Activated CD4-positive, alpha-beta memory T cell treated with anti-CD3 and anti-CD28 coated beads for 36 hours (primary cell): ENCODE results near the gene RFTN1. TPM values are rescaled to one million over a fixed set of nuclear protein-coding genes. Genes with fewer than 3 reads are reported as not detected.

Source experiments
- CTCF ChIA-PET: fragments of 350-600 bp; sonication (Branson Sonifier 250); formaldehyde crosslinking; loops from one replicate; lab custom pipeline; 2021; ENCODE audit warnings: antibody characterized with exemption, inconsistent platforms; lab: Charles Lee
- POLR2A ChIA-PET: fragments of 350-600 bp; sonication (Branson Sonifier 250); formaldehyde crosslinking; loops from one replicate; lab custom pipeline; 2021; ENCODE audit warnings: antibody characterized with exemption; lab: Charles Lee
- DNase-seq: peaks from one replicate; pipeline ENCODE4 v3.0.0-alpha.2; 2020
- H3K27ac Mint-ChIP-seq: one replicate; pipeline ENCODE4 v1.8.0; 2021; ENCODE audit warnings: mixed read lengths
- H3K27me3 Mint-ChIP-seq: one replicate; pipeline ENCODE4 v1.8.0; 2021; ENCODE audit warnings: mixed read lengths
- H3K36me3 Mint-ChIP-seq: one replicate; pipeline ENCODE4 v1.8.0; 2021; ENCODE audit warnings: mixed read lengths
- H3K4me1 Mint-ChIP-seq: one replicate; pipeline ENCODE4 v1.8.0; 2021; ENCODE audit warnings: low read depth, mixed read lengths
- H3K4me3 Mint-ChIP-seq: one replicate; pipeline ENCODE4 v1.8.0; 2021; ENCODE audit warnings: mild to moderate bottlenecking, mixed read lengths
- H3K9me3 Mint-ChIP-seq: one replicate; pipeline ENCODE4 v1.8.0; 2021; ENCODE audit warnings: mixed read lengths
- intact Hi-C: fragments of 100-400 bp; cut with micrococcal nuclease; formaldehyde crosslinking; loops from one replicate; pipeline ENCODE4 v1.15.1; 2023
- total RNA-seq, 2 experiments: library from RNA; stranded (reverse); gene quantifications; one replicate each; pipeline ENCODE4 v1.2.3, GENCODE V29; 2021

The RFTN1 gene
- total RNA-seq, 2 experiments from 2014 or later: 104 to 106 TPM

DNA sequence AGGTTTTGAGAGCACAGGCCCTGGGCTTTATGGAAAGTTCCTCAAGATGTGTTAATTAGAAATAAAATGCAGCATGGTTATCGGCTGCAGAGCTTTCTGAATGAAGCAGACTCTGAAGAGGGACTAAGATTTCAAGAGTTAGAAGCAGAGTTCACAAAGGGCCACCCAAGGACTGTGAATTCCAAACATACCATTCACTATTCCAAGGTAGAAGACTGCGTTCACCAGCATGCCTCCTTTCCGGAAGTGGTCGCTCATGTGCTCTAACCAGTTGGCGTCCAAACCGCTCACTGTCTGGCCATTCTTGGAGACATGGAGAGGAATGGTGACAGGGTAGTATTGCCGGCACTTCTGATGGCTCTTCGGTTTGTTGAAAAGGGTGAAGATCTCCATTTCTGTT, 143.6 kb downstream of the RFTN1 start:
- H3K4me3 Mint-ChIP-seq: no peak overlapping the region
- intact Hi-C loops: loop anchor here (5.0 kb wide), 1 partner anchor 33 kb away; no protein-coding TSS in a partner anchor
- H3K36me3 Mint-ChIP-seq: peaks cover 41% of the 10 kb centered on the region
- no peak for DNase-seq
- ChIA-PET POLR2A (no interaction called here), CTCF (interaction anchor here (1.3 kb wide), 1 partner anchor 180 kb away, joined by 3 read pairs; no protein-coding TSS in a partner anchor)
- no peaks in the 10 kb centered on the region for H3K9me3 Mint-ChIP-seq
- no peak overlapping the region for H3K27ac Mint-ChIP-seq
- peaks cover 53% of the 10 kb centered on the region for H3K4me1 Mint-ChIP-seq
- no peaks in the 10 kb centered on the region for H3K27me3 Mint-ChIP-seq

DNA sequence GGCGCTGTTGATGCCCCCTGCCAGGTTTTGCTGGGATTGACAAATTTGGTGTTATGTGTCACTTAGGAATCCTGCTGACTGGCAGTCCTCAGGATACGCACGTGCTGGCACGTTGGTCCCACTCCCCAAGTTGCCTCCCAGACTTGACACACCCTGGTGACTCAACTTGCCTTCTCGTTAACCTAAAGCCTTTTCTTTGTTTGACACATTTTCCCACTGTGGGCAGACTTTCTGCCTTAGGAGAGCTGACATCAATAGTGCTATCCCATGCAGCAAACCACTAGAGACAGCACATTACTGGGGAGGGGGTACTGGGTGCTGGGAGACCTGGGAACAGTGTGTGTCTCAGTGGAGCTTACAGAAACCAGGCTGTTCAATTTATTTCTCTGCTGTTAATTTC, 144.2 kb downstream of the RFTN1 start:
- intact Hi-C loops: no loop called here
- Mint-ChIP-seq H3K27ac (no peak overlapping the region), H3K4me3 (no peak overlapping the region), H3K9me3 (no peaks in the 10 kb centered on the region), H3K27me3 (no peaks in the 10 kb centered on the region), H3K4me1 (peaks cover 47% of the 10 kb centered on the region), H3K36me3 (peaks cover 41% of the 10 kb centered on the region)
- ChIA-PET POLR2A (no interaction called here), CTCF (interaction anchor here (1.3 kb wide), 1 partner anchor 181 kb away, joined by 3 read pairs; no protein-coding TSS in a partner anchor)
- no peak for DNase-seq

DNA sequence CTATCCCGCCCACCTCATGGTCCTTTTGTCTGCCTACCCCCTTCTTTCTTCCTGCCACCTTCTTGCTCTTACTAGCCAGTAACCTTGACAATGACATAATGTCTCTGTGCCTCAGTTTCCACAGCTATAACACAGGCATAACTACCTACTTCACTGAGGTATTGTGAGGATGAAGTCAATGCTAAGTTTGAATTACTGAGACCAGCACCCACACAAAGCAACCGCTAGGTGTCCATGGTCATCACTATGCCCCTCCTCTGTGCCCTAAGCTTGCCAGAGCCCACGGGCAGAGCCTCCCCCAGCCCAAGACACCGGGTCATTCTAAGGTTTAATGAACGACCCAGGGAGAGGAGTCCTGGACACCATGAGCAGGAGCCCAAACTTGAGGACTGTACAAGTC, 146.9 kb downstream of the RFTN1 start:
- H3K36me3 Mint-ChIP-seq: peaks cover 36% of the 10 kb centered on the region

GRCh38 chr3:16365491-16366128, 147.9 kb downstream of the RFTN1 start:
- CTCF ChIA-PET: no interaction called here
- H3K9me3 Mint-ChIP-seq: no peaks in the 10 kb centered on the region
- no peak for DNase-seq
- H3K4me3 Mint-ChIP-seq: no peak overlapping the region
- no peaks in the 10 kb centered on the region for H3K27me3 Mint-ChIP-seq
- no peak overlapping the region for H3K27ac Mint-ChIP-seq
- intact Hi-C loops: no loop called here
- peaks cover 23% of the 10 kb centered on the region for H3K4me1 Mint-ChIP-seq
- peaks cover 42% of the 10 kb centered on the region for H3K36me3 Mint-ChIP-seq
- POLR2A ChIA-PET: no interaction called here

More for the DNA sequence above, 146.9 kb downstream of the RFTN1 start:
- DNase-seq: no peak
- Mint-ChIP-seq H3K27ac (no peak overlapping the region), H3K4me3 (no peak overlapping the region), H3K4me1 (peaks cover 29% of the 10 kb centered on the region), H3K9me3 (no peaks in the 10 kb centered on the region), H3K27me3 (no peaks in the 10 kb centered on the region)
- intact Hi-C loops: no loop called here
- CTCF ChIA-PET: no interaction called here
- POLR2A ChIA-PET: no interaction called here

DNA sequence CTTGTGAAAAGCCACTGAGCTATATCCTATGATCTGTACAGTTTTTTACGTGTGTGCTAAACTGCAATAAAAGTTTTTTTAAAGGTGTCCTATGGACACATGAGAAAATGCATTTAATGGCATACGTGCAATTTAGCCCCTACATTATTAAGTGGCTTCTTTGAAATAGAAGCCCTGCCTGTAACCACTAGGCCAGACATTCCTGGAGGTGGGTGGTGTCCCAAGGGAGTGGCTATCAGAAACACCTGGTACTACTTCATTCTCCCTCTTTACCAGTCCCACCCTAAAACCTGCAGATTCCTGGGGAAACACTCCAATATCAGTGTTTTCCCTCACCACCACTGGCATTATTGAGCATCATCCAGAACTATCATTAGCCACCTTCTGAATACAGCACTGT, 148.5 kb downstream of the RFTN1 start:
- H3K4me3 Mint-ChIP-seq: no peak overlapping the region
- intact Hi-C loops: no loop called here
- H3K9me3 Mint-ChIP-seq: no peaks in the 10 kb centered on the region
- ChIA-PET POLR2A (no interaction called here), CTCF (no interaction called here)
- DNase-seq: no peak
- peaks cover 38% of the 10 kb centered on the region for H3K36me3 Mint-ChIP-seq
- H3K27ac Mint-ChIP-seq: no peak overlapping the region
- H3K27me3 Mint-ChIP-seq: no peaks in the 10 kb centered on the region
- H3K4me1 Mint-ChIP-seq: peaks cover 17% of the 10 kb centered on the region

DNA sequence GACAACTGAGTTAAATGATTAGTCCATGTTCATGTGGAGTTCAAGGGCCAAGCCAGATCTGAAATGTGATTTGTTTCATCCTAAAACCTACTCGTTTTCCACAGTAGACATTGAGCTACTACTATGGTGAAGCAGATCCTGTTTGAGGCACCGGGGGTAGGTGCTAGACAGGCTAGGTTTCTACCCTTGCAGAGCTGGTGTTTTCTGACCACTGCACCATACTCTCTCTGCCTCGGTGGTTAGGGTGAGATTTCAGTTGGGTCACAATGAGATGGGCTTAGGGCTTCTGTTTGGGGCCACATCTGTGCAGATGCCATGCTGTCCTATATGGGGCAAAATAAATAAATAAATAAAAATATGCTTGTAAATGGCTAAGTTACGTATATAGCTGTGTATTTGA, 149.2 kb downstream of the RFTN1 start:
- H3K36me3 Mint-ChIP-seq: peaks cover 32% of the 10 kb centered on the region
- CTCF ChIA-PET: interaction anchor here (1.2 kb wide), 1 partner anchor 23 kb away, joined by 3 read pairs; no protein-coding TSS in a partner anchor
- intact Hi-C loops: no loop called here
- H3K9me3 Mint-ChIP-seq: no peaks in the 10 kb centered on the region
- no peaks in the 10 kb centered on the region for H3K27me3 Mint-ChIP-seq
- H3K4me3 Mint-ChIP-seq: no peak overlapping the region
- H3K27ac Mint-ChIP-seq: no peak overlapping the region
- peaks cover 11% of the 10 kb centered on the region for H3K4me1 Mint-ChIP-seq
- DNase-seq: no peak
- POLR2A ChIA-PET: no interaction called here

- H3K36me3 Mint-ChIP-seq: peaks cover 27% of the 10 kb centered on the region
- H3K4me3 Mint-ChIP-seq: no peak overlapping the region
- H3K27ac Mint-ChIP-seq: no peak overlapping the region
- H3K27me3 Mint-ChIP-seq: no peaks in the 10 kb centered on the region
- CTCF ChIA-PET: interaction anchor here (1.2 kb wide), 1 partner anchor 23 kb away, joined by 3 read pairs; no protein-coding TSS in a partner anchor
- peaks cover 10% of the 10 kb centered on the region for H3K4me1 Mint-ChIP-seq
- POLR2A ChIA-PET: no interaction called here
- H3K9me3 Mint-ChIP-seq: no peaks in the 10 kb centered on the region
- no peak for DNase-seq
- intact Hi-C loops: no loop called here
Measured at GRCh38 chr3:16363636-16364035, 149.9 kb downstream of the RFTN1 start.

DNA sequence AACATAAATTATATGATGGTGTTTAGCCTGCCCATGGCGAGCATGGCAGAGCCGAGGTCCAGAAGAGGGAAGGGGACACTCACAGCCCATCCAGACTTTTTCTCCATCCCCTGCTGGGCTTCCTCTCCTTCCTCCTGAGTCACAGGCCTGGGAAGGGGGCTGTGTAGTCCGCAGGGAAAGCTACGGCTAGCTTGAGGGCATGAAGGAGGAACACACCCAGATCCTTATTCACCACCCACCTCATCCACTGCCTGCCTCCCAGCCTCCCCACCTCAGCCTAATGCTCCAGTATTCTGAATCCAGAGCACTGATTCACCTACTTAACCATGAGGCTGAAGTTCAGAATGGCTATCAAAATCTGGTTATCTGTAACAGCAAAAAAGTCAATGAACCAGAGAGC, 150.7 kb downstream of the RFTN1 start:
- H3K27ac Mint-ChIP-seq: no peak overlapping the region
- no peaks in the 10 kb centered on the region for H3K9me3 Mint-ChIP-seq
- no peak for DNase-seq
- intact Hi-C loops: no loop called here
- H3K27me3 Mint-ChIP-seq: no peaks in the 10 kb centered on the region
- POLR2A ChIA-PET: no interaction called here
- CTCF ChIA-PET: no interaction called here
- peaks cover 13% of the 10 kb centered on the region for H3K4me1 Mint-ChIP-seq
- H3K36me3 Mint-ChIP-seq: peaks cover 27% of the 10 kb centered on the region
- H3K4me3 Mint-ChIP-seq: no peak overlapping the region

- H3K9me3 Mint-ChIP-seq: no peaks in the 10 kb centered on the region
- peaks cover 25% of the 10 kb centered on the region for H3K36me3 Mint-ChIP-seq
- intact Hi-C loops: no loop called here
- H3K27ac Mint-ChIP-seq: no peak overlapping the region
- ChIA-PET CTCF (no interaction called here), POLR2A (no interaction called here)
- H3K27me3 Mint-ChIP-seq: no peaks in the 10 kb centered on the region
- no peak for DNase-seq
- peaks cover 18% of the 10 kb centered on the region for H3K4me1 Mint-ChIP-seq
- H3K4me3 Mint-ChIP-seq: no peak overlapping the region
Measured at GRCh38 chr3:16361087-16361486, 152.4 kb downstream of the RFTN1 start.

DNA sequence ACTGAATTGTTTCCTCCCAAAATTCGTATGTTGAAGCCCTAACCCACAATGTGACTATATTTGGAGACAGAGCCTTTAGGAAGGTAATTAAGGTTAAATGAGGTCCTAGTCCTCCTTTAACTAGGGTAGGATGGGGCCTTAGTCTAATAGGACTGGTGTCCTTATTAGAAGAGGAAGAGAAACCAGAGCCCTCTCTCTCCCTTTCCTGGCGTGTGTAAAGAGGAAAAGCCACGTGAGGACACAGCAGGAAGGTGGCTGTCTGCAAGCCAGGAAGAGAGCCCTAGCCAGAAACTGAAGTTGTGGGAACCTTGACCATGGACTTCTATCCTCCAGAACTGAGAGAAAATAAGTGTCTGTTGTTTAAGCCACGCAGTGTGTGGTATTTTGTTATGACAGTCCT, 154.2 kb downstream of the RFTN1 start:
- intact Hi-C loops: no loop called here

GRCh38 chr3:16358336-16358735, 155.2 kb downstream of the RFTN1 start:
- Mint-ChIP-seq H3K36me3 (peaks cover 26% of the 10 kb centered on the region), H3K27ac (no peak overlapping the region), H3K9me3 (no peaks in the 10 kb centered on the region), H3K4me1 (peaks cover 16% of the 10 kb centered on the region), H3K4me3 (no peak overlapping the region), H3K27me3 (no peaks in the 10 kb centered on the region)
- intact Hi-C loops: no loop called here
- ChIA-PET POLR2A (no interaction called here), CTCF (no interaction called here)
- DNase-seq: no peak

More for the DNA sequence above, 154.2 kb downstream of the RFTN1 start:
- no peaks in the 10 kb centered on the region for H3K9me3 Mint-ChIP-seq
- peaks cover 16% of the 10 kb centered on the region for H3K4me1 Mint-ChIP-seq
- H3K36me3 Mint-ChIP-seq: peaks cover 26% of the 10 kb centered on the region
- no peaks in the 10 kb centered on the region for H3K27me3 Mint-ChIP-seq
- ChIA-PET CTCF (no interaction called here), POLR2A (no interaction called here)
- peak overlapping the region; percentile 38 for H3K27ac Mint-ChIP-seq
- DNase-seq: no peak
- no peak overlapping the region for H3K4me3 Mint-ChIP-seq

GRCh38 chr3:16357186-16358121, 156.0 kb downstream of the RFTN1 start:
- POLR2A ChIA-PET: interaction anchor here (0.6 kb wide), 1 partner anchor 1111 kb away, joined by 3 read pairs; no protein-coding TSS in a partner anchor

More at GRCh38 chr3:16357186-16358121, 156.0 kb downstream of the RFTN1 start:
- Mint-ChIP-seq H3K27ac (no peak overlapping the region), H3K4me3 (no peak overlapping the region), H3K27me3 (no peaks in the 10 kb centered on the region), H3K4me1 (peaks cover 18% of the 10 kb centered on the region), H3K9me3 (no peaks in the 10 kb centered on the region), H3K36me3 (peaks cover 20% of the 10 kb centered on the region)
- intact Hi-C loops: no loop called here
- DNase-seq: no peak
- CTCF ChIA-PET: interaction anchor here (0.6 to 0.8 kb wide), 2 partner anchors 110 to 299 kb away, joined by 3 read pairs; no protein-coding TSS in a partner anchor
